ENCODE results near the gene ANXA2R. TPM values are rescaled to one million over a fixed set of nuclear protein-coding genes. Genes with fewer than 3 reads are reported as not detected.

ANXA2R gene
- total and polyA plus RNA-seq, 2 donors (not counting 1 experiment from before 2014, with no cell fraction given): 0.61 to 1.8 TPM

- peak overlapping the region; percentile 70 for H3K4me2 ChIP-seq (ENCODE audit: extremely low read depth, insufficient read depth, low read length)
- peaks cover 5% of the 10 kb centered on the region for H3K79me2 ChIP-seq (ENCODE audit: control insufficient read depth, insufficient read depth, low read length)
- H4K20me1 ChIP-seq (ENCODE audit: control insufficient read depth, extremely low read depth, insufficient read depth, low read length): no peaks in the 10 kb centered on the region
- H3K27me3 ChIP-seq (ENCODE audit: control insufficient read depth, insufficient read depth, low read length): no peaks in the 10 kb centered on the region
- H3K36me3 ChIP-seq (ENCODE audit: control insufficient read depth, insufficient read depth, low read length): no peaks in the 10 kb centered on the region
- peak overlapping the region; percentile 81 for H3K27ac ChIP-seq (ENCODE audit: insufficient read depth, low read length)
- H2AFZ ChIP-seq (ENCODE audit: low read length): peak overlapping the region; percentile 38
- no peaks in the 10 kb centered on the region for H3K9me3 ChIP-seq (ENCODE audit: control insufficient read depth, insufficient read depth, low read depth, low read length)
- H3K4me1 ChIP-seq (ENCODE audit: control insufficient read depth, extremely low read depth, insufficient read depth, low read length): no peaks in the 10 kb centered on the region
- peak; percentile 89 to 95 for DNase-seq (ENCODE audit: low read depth in 2 of 2)
- no peak for TF ChIP-seq EZH2 (IDR thresholded peaks at IDR 0.05; ENCODE audit: low read length, missing control alignments)
- TF ChIP-seq, protein P1, sequence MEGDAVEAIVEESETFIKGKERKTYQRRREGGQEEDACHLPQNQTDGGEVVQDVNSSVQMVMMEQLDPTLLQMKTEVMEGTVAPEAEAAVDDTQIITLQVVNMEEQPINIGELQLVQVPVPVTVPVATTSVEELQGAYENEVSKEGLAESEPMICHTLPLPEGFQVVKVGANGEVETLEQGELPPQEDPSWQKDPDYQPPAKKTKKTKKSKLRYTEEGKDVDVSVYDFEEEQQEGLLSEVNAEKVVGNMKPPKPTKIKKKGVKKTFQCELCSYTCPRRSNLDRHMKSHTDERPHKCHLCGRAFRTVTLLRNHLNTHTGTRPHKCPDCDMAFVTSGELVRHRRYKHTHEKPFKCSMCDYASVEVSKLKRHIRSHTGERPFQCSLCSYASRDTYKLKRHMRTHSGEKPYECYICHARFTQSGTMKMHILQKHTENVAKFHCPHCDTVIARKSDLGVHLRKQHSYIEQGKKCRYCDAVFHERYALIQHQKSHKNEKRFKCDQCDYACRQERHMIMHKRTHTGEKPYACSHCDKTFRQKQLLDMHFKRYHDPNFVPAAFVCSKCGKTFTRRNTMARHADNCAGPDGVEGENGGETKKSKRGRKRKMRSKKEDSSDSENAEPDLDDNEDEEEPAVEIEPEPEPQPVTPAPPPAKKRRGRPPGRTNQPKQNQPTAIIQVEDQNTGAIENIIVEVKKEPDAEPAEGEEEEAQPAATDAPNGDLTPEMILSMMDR (conservative IDR thresholded peaks at IDR 0.05 in 1 of 2, IDR thresholded peaks at IDR 0.05 in 1 of 2; ENCODE audit: low read depth in 1 of 2, low read length in 2 of 2): no peak
- H3K4me3 ChIP-seq (replicated peaks in 1 of 4; ENCODE audit: control extremely low read depth in 1 of 4, insufficient read depth in 1 of 4, low read depth in 3 of 4, low read length in 4 of 4): peak overlapping the region; percentile 41 to 69 (median 48)
- H3K9ac ChIP-seq (ENCODE audit: insufficient read depth, low read length): peak overlapping the region; percentile 78
Measured at GRCh38 chr5:42992088-42992879, 47.8 kb downstream of the ANXA2R start.

GRCh38 chr5:42991404-42992087 lies 48.6 kb downstream of the ANXA2R start:
- H3K27me3 ChIP-seq (ENCODE audit: control insufficient read depth, insufficient read depth, low read length): no peaks in the 10 kb centered on the region
- peak overlapping the region; percentile 81 for H3K27ac ChIP-seq (ENCODE audit: insufficient read depth, low read length)
- no peaks in the 10 kb centered on the region for H3K36me3 ChIP-seq (ENCODE audit: control insufficient read depth, insufficient read depth, low read length)
- no peaks in the 10 kb centered on the region for H3K9me3 ChIP-seq (ENCODE audit: control insufficient read depth, insufficient read depth, low read depth, low read length)
- peak overlapping the region; percentile 78 for H3K9ac ChIP-seq (ENCODE audit: insufficient read depth, low read length)
- no peaks in the 10 kb centered on the region for H4K20me1 ChIP-seq (ENCODE audit: control insufficient read depth, extremely low read depth, insufficient read depth, low read length)
- peak overlapping the region; percentile 41 to 69 (median 48) for H3K4me3 ChIP-seq (replicated peaks in 1 of 4; ENCODE audit: control extremely low read depth in 1 of 4, insufficient read depth in 1 of 4, low read depth in 3 of 4, low read length in 4 of 4)
- H3K4me1 ChIP-seq (ENCODE audit: control insufficient read depth, extremely low read depth, insufficient read depth, low read length): no peaks in the 10 kb centered on the region
- peaks cover 5% of the 10 kb centered on the region for H3K79me2 ChIP-seq (ENCODE audit: control insufficient read depth, insufficient read depth, low read length)
- H3K4me2 ChIP-seq (ENCODE audit: extremely low read depth, insufficient read depth, low read length): peak overlapping the region; percentile 70
- TF ChIP-seq EZH2 (IDR thresholded peaks at IDR 0.05; ENCODE audit: low read length, missing control alignments): no peak
- TF ChIP-seq, protein P1 (conservative IDR thresholded peaks at IDR 0.05 in 1 of 2, IDR thresholded peaks at IDR 0.05 in 1 of 2; ENCODE audit: low read depth in 1 of 2, low read length in 2 of 2): no peak
- peak; percentile 41 to 49 for DNase-seq (ENCODE audit: low read depth in 2 of 2)
- peak overlapping the region; percentile 38 for H2AFZ ChIP-seq (ENCODE audit: low read length)

DNA sequence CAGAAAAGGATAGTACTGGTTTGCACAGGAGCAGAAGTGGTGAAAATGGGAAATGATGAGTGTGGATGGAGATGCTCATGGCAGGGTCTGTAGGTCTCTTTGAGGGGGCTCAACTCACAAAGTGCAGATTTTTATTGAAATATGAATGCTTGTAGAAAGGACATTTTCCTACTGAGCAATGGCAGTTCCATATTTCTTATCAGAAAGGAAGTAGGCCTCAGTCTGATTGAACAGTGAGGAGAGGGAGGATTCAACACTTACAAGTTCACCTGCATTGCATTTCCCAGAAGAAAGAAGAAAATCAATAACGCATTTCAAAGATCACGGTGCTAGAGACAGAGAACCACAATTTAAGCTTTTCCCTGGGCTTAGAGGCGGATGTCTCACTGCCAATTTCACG lies 49.2 kb downstream of the ANXA2R start:
- TF ChIP-seq, protein P1 (conservative IDR thresholded peaks at IDR 0.05 in 1 of 2, IDR thresholded peaks at IDR 0.05 in 1 of 2; ENCODE audit: low read depth in 1 of 2, low read length in 2 of 2): no peak
- no peak for TF ChIP-seq EZH2 (IDR thresholded peaks at IDR 0.05; ENCODE audit: low read length, missing control alignments)
- no peak for DNase-seq (ENCODE audit: low read depth in 2 of 2)
- H3K4me3 ChIP-seq (replicated peaks in 1 of 4; ENCODE audit: control extremely low read depth in 1 of 4, insufficient read depth in 1 of 4, low read depth in 3 of 4, low read length in 4 of 4): peak overlapping the region in 1 of 4 experiments; percentile 69
- H3K27me3 ChIP-seq (ENCODE audit: control insufficient read depth, insufficient read depth, low read length): no peaks in the 10 kb centered on the region
- no peaks in the 10 kb centered on the region for H4K20me1 ChIP-seq (ENCODE audit: control insufficient read depth, extremely low read depth, insufficient read depth, low read length)
- H3K79me2 ChIP-seq (ENCODE audit: control insufficient read depth, insufficient read depth, low read length): peaks cover 5% of the 10 kb centered on the region
- no peak overlapping the region for H3K27ac ChIP-seq (ENCODE audit: insufficient read depth, low read length)
- no peak overlapping the region for H3K9ac ChIP-seq (ENCODE audit: insufficient read depth, low read length)
- no peak overlapping the region for H2AFZ ChIP-seq (ENCODE audit: low read length)
- H3K4me2 ChIP-seq (ENCODE audit: extremely low read depth, insufficient read depth, low read length): no peak overlapping the region
- peaks cover 3% of the 10 kb centered on the region for H3K4me1 ChIP-seq (ENCODE audit: control insufficient read depth, extremely low read depth, insufficient read depth, low read length)
- no peaks in the 10 kb centered on the region for H3K9me3 ChIP-seq (ENCODE audit: control insufficient read depth, insufficient read depth, low read depth, low read length)
- H3K36me3 ChIP-seq (ENCODE audit: control insufficient read depth, insufficient read depth, low read length): no peaks in the 10 kb centered on the region
